SK-N-SH treated with all-trans-retinoic acid at 6 μM for 48 hours (cell line): ENCODE measurements around the gene HTT-AS.
A peak's percentile ranks its signal among the peaks of the same experiment; 100 is the strongest.
"Not testable (repeated sequence)": the region's sequence is repeated elsewhere in the genome, so short reads cannot be mapped to it uniquely, and the experiment has no call there.

Experiments
- ATAC-seq: fragments of 200-7000 bp; cut with Tn5 transposase; 3 replicates; pipeline ENCODE4 v1.9.1; 2020; ENCODE audit warnings: mild to moderate bottlenecking, moderate library complexity
- ARNTL ChIP-seq: fragments of 450-650 bp; formaldehyde crosslinking; IDR thresholded peaks from 2 replicates; pipeline ENCODE4 v1.5.0; 2020; ENCODE audit warnings: low read depth, mild to moderate bottlenecking, moderate library complexity, borderline replicate concordance
- BACH2 ChIP-seq: fragments of 250-450 bp; sonication (Bioruptor Pico); IDR thresholded peaks from 2 replicates; pipeline ENCODE4 v1.9.0; 2021; ENCODE audit warnings: mild to moderate bottlenecking, borderline replicate concordance
- CSDC2 ChIP-seq: fragments of 250-450 bp; sonication (Bioruptor Pico); IDR thresholded peaks from 2 replicates; pipeline ENCODE4 v1.5.0; 2020; ENCODE audit warnings: mild to moderate bottlenecking, moderate library complexity
- ESRRG ChIP-seq: fragments of 250-450 bp; sonication (Bioruptor Pico); IDR thresholded peaks from 2 replicates; pipeline ENCODE4 v1.6.1; 2021; ENCODE audit warnings: mild to moderate bottlenecking
- GLIS3 ChIP-seq: fragments of 250-450 bp; sonication (Bioruptor Pico); IDR thresholded peaks from 2 replicates; pipeline ENCODE4 v1.5.0; 2020; ENCODE audit warnings: mild to moderate bottlenecking, moderate library complexity
- OSR1 ChIP-seq: fragments of 250-450 bp; sonication (Bioruptor Pico); IDR thresholded peaks from 2 replicates; pipeline ENCODE4 v1.8.0; 2022; ENCODE audit warnings: moderate library complexity, mild to moderate bottlenecking, inconsistent platforms
- PPARA ChIP-seq: fragments of 250-450 bp; sonication (Bioruptor Pico); IDR thresholded peaks from 2 replicates; pipeline ENCODE4 v1.5.0; 2020; ENCODE audit warnings: mild to moderate bottlenecking, borderline replicate concordance
- RARB ChIP-seq: fragments of 250-450 bp; sonication (Bioruptor Pico); IDR thresholded peaks from 2 replicates; pipeline ENCODE4 v1.8.0; 2021; ENCODE audit warnings: mild to moderate bottlenecking, moderate library complexity
- SNAI2 ChIP-seq: fragments of 250-450 bp; sonication (Bioruptor Pico); IDR thresholded peaks from 2 replicates; pipeline ENCODE4 v1.5.0; 2020; ENCODE audit warnings: mild to moderate bottlenecking, moderate library complexity
- TCF4 ChIP-seq: fragments of 250-450 bp; sonication (Bioruptor Pico); IDR thresholded peaks from 2 replicates; pipeline ENCODE4 v1.8.0; 2021; ENCODE audit warnings: mild to moderate bottlenecking, moderate library complexity, borderline replicate concordance
- TOX ChIP-seq: fragments of 250-450 bp; sonication (Bioruptor Pico); IDR thresholded peaks from 2 replicates; pipeline ENCODE4 v1.8.0; 2021; ENCODE audit warnings: mild to moderate bottlenecking, moderate library complexity, borderline replicate concordance
- ZC3H10 ChIP-seq: fragments of 250-450 bp; sonication (Bioruptor Pico); IDR thresholded peaks from 2 replicates; pipeline ENCODE4 v1.5.1; 2021; ENCODE audit warnings: mild to moderate bottlenecking, moderate library complexity
- ZFP3 ChIP-seq: fragments of 250-450 bp; sonication (Bioruptor Pico); IDR thresholded peaks from 2 replicates; pipeline ENCODE4 v1.5.0; 2020; ENCODE audit warnings: mild to moderate bottlenecking, moderate library complexity
- ZFP30 ChIP-seq: fragments of 450-650 bp; formaldehyde crosslinking; IDR thresholded peaks from 2 replicates; pipeline ENCODE4 v1.5.0; 2022; ENCODE audit warnings: mild to moderate bottlenecking, moderate library complexity
- ZNF70 ChIP-seq: fragments of 450-650 bp; formaldehyde crosslinking; IDR thresholded peaks from 2 replicates; pipeline ENCODE4 v1.5.0; 2020; ENCODE audit warnings: mild to moderate bottlenecking, moderate library complexity
- ZNF8 ChIP-seq: fragments of 450-650 bp; formaldehyde crosslinking; IDR thresholded peaks from 2 replicates; pipeline ENCODE4 v1.5.0; 2020; ENCODE audit warnings: mild to moderate bottlenecking, moderate library complexity
- TF ChIP-seq, protein P1 (sequence below): fragments of 250-450 bp; sonication (Bioruptor Pico); IDR thresholded peaks from 2 replicates; pipeline ENCODE4 v1.5.0; 2020; ENCODE audit warnings: mild to moderate bottlenecking, moderate library complexity
- TF ChIP-seq, protein P2 (sequence below): fragments of 250-450 bp; sonication (Bioruptor Pico); IDR thresholded peaks from 2 replicates; pipeline ENCODE4 v1.8.0; 2021; ENCODE audit warnings: low read depth, mild to moderate bottlenecking, moderate library complexity, borderline replicate concordance
- TF ChIP-seq, protein P3 (sequence below): fragments of 250-450 bp; sonication (Bioruptor Pico); IDR thresholded peaks from 2 replicates; pipeline ENCODE4 v1.8.0; 2020; ENCODE audit warnings: mild to moderate bottlenecking, moderate library complexity, borderline replicate concordance
- TF ChIP-seq, protein P4 (sequence below): fragments of 250-450 bp; sonication (Bioruptor Pico); IDR thresholded peaks from 2 replicates; pipeline ENCODE4 v1.5.1; 2021; ENCODE audit warnings: mild to moderate bottlenecking, moderate library complexity

Gene HTT-AS

DNA sequence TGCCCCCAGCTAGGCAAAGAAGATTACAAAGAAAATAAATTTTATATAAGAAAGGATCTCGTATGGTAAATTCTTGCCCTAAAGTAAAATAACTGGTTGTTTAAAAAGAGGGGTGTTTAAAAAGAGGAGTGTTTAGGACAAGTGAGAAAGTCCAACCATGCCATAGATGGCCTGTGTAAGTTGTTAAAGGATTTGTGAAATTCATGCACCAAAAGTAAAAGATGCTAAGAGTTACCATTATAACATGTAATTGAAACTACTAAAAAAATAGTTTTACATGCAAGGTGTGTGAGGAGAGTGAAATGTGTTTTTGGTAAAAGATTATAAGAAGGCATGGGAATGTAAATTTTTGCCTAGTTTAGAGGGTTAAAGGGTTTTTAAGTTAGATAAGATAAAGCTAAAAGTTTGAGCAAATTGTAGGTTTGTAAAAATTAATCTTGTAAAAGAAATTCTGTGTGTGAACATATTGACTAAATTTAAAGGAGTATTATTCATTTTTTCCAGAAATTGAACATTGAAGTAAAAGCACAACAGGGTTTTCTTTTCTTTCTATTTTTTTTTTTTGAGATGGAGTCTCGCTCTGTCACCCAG, 20.1 kb downstream of the HTT-AS start:
- TF ChIP-seq, protein P1, sequence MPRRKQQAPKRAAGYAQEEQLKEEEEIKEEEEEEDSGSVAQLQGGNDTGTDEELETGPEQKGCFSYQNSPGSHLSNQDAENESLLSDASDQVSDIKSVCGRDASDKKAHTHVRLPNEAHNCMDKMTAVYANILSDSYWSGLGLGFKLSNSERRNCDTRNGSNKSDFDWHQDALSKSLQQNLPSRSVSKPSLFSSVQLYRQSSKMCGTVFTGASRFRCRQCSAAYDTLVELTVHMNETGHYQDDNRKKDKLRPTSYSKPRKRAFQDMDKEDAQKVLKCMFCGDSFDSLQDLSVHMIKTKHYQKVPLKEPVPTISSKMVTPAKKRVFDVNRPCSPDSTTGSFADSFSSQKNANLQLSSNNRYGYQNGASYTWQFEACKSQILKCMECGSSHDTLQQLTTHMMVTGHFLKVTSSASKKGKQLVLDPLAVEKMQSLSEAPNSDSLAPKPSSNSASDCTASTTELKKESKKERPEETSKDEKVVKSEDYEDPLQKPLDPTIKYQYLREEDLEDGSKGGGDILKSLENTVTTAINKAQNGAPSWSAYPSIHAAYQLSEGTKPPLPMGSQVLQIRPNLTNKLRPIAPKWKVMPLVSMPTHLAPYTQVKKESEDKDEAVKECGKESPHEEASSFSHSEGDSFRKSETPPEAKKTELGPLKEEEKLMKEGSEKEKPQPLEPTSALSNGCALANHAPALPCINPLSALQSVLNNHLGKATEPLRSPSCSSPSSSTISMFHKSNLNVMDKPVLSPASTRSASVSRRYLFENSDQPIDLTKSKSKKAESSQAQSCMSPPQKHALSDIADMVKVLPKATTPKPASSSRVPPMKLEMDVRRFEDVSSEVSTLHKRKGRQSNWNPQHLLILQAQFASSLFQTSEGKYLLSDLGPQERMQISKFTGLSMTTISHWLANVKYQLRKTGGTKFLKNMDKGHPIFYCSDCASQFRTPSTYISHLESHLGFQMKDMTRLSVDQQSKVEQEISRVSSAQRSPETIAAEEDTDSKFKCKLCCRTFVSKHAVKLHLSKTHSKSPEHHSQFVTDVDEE (CRISPR knock-in tag): no peak
- TF ChIP-seq ESRRG (CRISPR knock-in tag) (no peak), SNAI2 (no peak), ZC3H10 (CRISPR knock-in tag) (no peak), ZFP3 (no peak), ZNF8 (CRISPR knock-in tag) (no peak), RARB (no peak), TOX (CRISPR knock-in tag) (no peak), ZNF70 (CRISPR knock-in tag) (no peak), OSR1 (CRISPR knock-in tag) (no peak), ARNTL (CRISPR knock-in tag) (no peak), BACH2 (CRISPR knock-in tag) (no peak), ZFP30 (CRISPR knock-in tag) (no peak), GLIS3 (CRISPR knock-in tag) (no peak), PPARA (CRISPR knock-in tag) (no peak), TCF4 (CRISPR knock-in tag) (no peak)
- TF ChIP-seq, protein P2, sequence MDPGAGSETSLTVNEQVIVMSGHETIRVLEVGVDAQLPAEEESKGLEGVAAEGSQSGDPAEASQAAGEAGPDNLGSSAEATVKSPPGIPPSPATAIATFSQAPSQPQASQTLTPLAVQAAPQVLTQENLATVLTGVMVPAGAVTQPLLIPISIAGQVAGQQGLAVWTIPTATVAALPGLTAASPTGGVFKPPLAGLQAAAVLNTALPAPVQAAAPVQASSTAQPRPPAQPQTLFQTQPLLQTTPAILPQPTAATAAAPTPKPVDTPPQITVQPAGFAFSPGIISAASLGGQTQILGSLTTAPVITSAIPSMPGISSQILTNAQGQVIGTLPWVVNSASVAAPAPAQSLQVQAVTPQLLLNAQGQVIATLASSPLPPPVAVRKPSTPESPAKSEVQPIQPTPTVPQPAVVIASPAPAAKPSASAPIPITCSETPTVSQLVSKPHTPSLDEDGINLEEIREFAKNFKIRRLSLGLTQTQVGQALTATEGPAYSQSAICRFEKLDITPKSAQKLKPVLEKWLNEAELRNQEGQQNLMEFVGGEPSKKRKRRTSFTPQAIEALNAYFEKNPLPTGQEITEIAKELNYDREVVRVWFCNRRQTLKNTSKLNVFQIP (CRISPR knock-in tag): no peak
- TF ChIP-seq, protein P3, sequence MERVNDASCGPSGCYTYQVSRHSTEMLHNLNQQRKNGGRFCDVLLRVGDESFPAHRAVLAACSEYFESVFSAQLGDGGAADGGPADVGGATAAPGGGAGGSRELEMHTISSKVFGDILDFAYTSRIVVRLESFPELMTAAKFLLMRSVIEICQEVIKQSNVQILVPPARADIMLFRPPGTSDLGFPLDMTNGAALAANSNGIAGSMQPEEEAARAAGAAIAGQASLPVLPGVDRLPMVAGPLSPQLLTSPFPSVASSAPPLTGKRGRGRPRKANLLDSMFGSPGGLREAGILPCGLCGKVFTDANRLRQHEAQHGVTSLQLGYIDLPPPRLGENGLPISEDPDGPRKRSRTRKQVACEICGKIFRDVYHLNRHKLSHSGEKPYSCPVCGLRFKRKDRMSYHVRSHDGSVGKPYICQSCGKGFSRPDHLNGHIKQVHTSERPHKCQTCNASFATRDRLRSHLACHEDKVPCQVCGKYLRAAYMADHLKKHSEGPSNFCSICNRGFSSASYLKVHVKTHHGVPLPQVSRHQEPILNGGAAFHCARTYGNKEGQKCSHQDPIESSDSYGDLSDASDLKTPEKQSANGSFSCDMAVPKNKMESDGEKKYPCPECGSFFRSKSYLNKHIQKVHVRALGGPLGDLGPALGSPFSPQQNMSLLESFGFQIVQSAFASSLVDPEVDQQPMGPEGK (CRISPR knock-in tag): no peak
- TF ChIP-seq, protein P4, sequence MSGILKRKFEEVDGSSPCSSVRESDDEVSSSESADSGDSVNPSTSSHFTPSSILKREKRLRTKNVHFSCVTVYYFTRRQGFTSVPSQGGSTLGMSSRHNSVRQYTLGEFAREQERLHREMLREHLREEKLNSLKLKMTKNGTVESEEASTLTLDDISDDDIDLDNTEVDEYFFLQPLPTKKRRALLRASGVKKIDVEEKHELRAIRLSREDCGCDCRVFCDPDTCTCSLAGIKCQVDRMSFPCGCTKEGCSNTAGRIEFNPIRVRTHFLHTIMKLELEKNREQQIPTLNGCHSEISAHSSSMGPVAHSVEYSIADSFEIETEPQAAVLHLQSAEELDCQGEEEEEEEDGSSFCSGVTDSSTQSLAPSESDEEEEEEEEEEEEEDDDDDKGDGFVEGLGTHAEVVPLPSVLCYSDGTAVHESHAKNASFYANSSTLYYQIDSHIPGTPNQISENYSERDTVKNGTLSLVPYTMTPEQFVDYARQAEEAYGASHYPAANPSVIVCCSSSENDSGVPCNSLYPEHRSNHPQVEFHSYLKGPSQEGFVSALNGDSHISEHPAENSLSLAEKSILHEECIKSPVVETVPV (CRISPR knock-in tag): no peak
- TF ChIP-seq, all 23 proteins: peak for 0
- ATAC-seq: no peak

DNA sequence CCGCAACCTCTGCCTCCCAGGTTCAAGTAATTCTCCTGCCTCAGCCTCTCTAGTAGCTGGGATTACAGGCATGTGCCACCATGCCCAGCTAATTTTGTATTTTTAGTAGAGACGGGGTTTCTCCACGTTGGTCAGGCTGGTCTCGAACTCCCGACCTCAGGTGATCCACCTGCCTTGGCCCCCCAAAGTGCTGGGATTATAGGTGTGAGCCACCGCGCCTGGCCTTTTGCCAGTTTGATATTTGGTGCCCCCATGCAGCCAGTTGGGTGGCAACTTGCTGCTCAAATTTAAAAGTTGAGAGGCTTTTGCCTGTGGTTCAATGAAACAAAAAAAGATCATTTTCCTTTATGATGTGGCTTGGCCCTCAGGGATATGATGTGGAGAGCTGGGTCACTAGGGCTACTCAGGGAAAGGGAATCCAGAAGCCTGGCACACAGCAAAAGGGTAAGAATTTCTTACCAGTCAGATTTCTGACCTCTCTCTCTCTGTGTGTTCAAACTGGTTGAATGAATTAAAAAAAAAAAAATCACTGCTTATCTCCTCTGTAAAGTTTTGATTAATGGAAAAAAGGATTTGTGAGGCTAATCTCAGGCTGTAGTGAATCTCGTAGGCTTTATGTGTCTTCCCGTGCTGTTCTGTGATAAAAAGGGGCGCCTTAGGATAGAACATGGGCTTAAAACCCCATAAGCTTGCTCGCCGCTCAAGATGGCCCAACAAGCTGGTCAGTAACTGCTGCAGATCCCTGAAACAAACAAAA, 23.0 kb downstream of the HTT-AS start:
- ATAC-seq: not testable (repeated sequence)

DNA sequence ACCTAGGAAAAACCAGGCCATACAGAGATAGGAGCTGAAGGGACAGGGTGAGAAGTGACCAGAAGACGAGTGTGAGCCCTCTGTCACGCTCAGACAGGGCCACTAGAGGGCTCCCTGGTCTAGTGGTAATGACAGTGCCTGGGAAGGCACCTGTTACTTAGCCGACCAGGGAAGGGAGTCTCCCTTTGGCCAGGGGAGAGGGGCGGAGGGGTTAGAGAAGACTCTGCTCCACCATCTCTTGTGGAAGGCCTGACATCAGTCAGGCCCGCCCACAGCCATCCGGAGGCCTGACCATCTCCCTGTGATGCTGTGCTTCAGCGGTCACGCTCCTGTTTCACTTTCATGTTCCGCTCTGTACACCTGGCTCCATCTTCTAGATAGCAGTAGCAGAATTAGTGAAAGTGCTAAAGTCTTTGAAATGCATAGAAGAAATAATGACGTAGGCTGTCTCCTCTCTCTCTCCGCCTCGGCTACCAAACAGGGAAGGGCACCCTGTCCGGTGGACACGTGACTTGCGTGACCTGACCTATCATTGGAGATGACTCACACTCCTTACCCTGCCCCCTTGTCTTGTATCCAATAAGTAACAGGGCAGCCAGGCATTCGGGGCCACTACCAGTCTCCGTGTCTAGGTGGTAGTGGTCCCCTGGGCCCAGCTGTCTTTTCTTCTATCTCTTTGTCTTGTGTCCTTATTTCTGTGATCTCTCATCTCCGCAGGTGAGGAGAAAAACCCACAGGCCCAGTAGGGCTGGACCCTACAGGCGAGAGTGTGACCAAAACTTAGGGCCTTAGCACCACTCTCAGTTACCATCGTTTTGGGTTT, 26.7 kb downstream of the HTT-AS start:
- TF ChIP-seq, protein P2 (CRISPR knock-in tag): no peak
- TF ChIP-seq CSDC2 (CRISPR knock-in tag): no peak
- TF ChIP-seq, protein P4 (CRISPR knock-in tag): no peak
- 0 out of 2 replicates have a peak, but pooled peaks have one; percentile 67 for TF ChIP-seq SNAI2
- no peak for TF ChIP-seq ZFP30 (CRISPR knock-in tag)
- no peak for TF ChIP-seq ZC3H10 (CRISPR knock-in tag)
- ATAC-seq: peak; percentile 91
